Raji (cell line): ENCODE data around the gene FOXK2.

ENCODE experiments used
- POLR2A ChIP-seq: IDR thresholded peaks from 2 replicates; pipeline ENCODE4 v1.6.1; 2011; ENCODE audit warnings: low read depth, low read length, control low read depth; ENCODE audit not compliant: insufficient read depth

FOXK2 gene

GRCh38 chr17:82593590-82594087 is 74.1 kb downstream of the FOXK2 start:
- no peak for TF ChIP-seq POLR2A

GRCh38 chr17:82594571-82594970 is 75.0 kb downstream of the FOXK2 start:
- no peak for TF ChIP-seq POLR2A

- TF ChIP-seq POLR2A: no peak
Measured at GRCh38 chr17:82595893-82596292, 76.4 kb downstream of the FOXK2 start.

GRCh38 chr17:82596296-82596695 is 76.8 kb downstream of the FOXK2 start:
- TF ChIP-seq POLR2A: no peak

- no peak for TF ChIP-seq POLR2A
Measured at GRCh38 chr17:82596837-82597672, 77.5 kb downstream of the FOXK2 start.

GRCh38 chr17:82598256-82599119 is 79.0 kb downstream of the FOXK2 start:
- no peak for TF ChIP-seq POLR2A

GRCh38 chr17:82599674-82600661 is 80.4 kb downstream of the FOXK2 start:
- TF ChIP-seq POLR2A: no peak

- no peak for TF ChIP-seq POLR2A
Measured at GRCh38 chr17:82600731-82601446, 81.4 kb downstream of the FOXK2 start.

- no peak for TF ChIP-seq POLR2A
Measured at GRCh38 chr17:82601447-82602000, 82.0 kb downstream of the FOXK2 start.

GRCh38 chr17:82602487-82602886 is 83.0 kb downstream of the FOXK2 start:
- no peak for TF ChIP-seq POLR2A

- no peak for TF ChIP-seq POLR2A
Measured at GRCh38 chr17:82602986-82603710, 83.6 kb downstream of the FOXK2 start.

- TF ChIP-seq POLR2A: no peak
Measured at GRCh38 chr17:82603981-82604448, 84.5 kb downstream of the FOXK2 start.

- no peak for TF ChIP-seq POLR2A
Measured at GRCh38 chr17:82604532-82604931, 85.0 kb downstream of the FOXK2 start.
